ENCODE results near the gene HPSE2.

The HPSE2 gene

GRCh38 chr10:98453729-98454128 is 781.9 kb downstream of the HPSE2 start:
- Mint-ChIP-seq H3K36me3 (ENCODE audit: low read depth) (no peaks in the 10 kb centered on the region), H3K9me3 (no peaks in the 10 kb centered on the region), H3K27me3 (ENCODE audit: low read depth) (peaks cover 39% of the 10 kb centered on the region), H3K4me3 (no peak overlapping the region), H3K27ac (no peak overlapping the region), H3K4me1 (ENCODE audit: low read depth) (no peaks in the 10 kb centered on the region)

DNA sequence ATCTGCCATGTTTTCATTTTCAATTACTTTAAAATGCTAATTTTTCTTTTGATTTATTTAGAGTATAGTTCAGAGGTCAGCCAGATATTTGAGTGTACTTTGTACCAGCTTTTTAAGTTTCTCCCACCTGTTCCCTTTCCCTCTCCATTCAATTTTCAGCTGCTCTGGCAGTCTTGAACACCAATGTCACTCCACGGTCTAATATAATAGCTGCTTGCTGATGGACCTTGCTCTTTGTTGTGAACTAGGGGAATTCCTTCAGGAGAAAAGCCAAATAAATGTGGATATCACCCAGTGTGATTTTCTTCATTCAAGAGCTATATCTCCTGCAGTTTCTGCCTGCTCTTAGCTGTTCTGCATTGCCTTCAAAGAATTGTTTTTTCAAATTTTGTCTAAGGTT is 785.0 kb downstream of the HPSE2 start:
- H3K4me1 Mint-ChIP-seq (ENCODE audit: low read depth): peaks cover 4% of the 10 kb centered on the region
- H3K4me3 Mint-ChIP-seq: no peak overlapping the region
- H3K27ac Mint-ChIP-seq: no peak overlapping the region
- no peaks in the 10 kb centered on the region for H3K9me3 Mint-ChIP-seq
- H3K27me3 Mint-ChIP-seq (ENCODE audit: low read depth): peaks cover 35% of the 10 kb centered on the region
- no peaks in the 10 kb centered on the region for H3K36me3 Mint-ChIP-seq (ENCODE audit: low read depth)

- Mint-ChIP-seq H3K27me3 (ENCODE audit: low read depth) (peaks cover 35% of the 10 kb centered on the region), H3K4me3 (no peak overlapping the region), H3K9me3 (no peaks in the 10 kb centered on the region), H3K4me1 (ENCODE audit: low read depth) (peaks cover 11% of the 10 kb centered on the region), H3K27ac (no peak overlapping the region), H3K36me3 (ENCODE audit: low read depth) (peaks cover 6% of the 10 kb centered on the region)
Measured at GRCh38 chr10:98449287-98449686, 786.4 kb downstream of the HPSE2 start.

GRCh38 chr10:98446661-98447221 is 788.9 kb downstream of the HPSE2 start, which contains the start of gene HPS1:
Gene HPS1 (minus strand): TSS chr10:98446935. CDS start chr10:98443240, 3,695 bp downstream.
- Mint-ChIP-seq H3K27me3 (ENCODE audit: low read depth) (peaks cover 23% of the 10 kb centered on the region), H3K9me3 (no peaks in the 10 kb centered on the region), H3K27ac (peak within 1 kb of the TSS; percentile 84), H3K36me3 (ENCODE audit: low read depth) (peaks cover 23% of the 10 kb centered on the region), H3K4me1 (ENCODE audit: low read depth) (peaks cover 21% of the 10 kb centered on the region), H3K4me3 (peak within 1 kb of the TSS; percentile 90)

- H3K27me3 Mint-ChIP-seq (ENCODE audit: low read depth): peaks cover 21% of the 10 kb centered on the region
- peaks cover 23% of the 10 kb centered on the region for H3K4me1 Mint-ChIP-seq (ENCODE audit: low read depth)
- H3K9me3 Mint-ChIP-seq: no peaks in the 10 kb centered on the region
- H3K36me3 Mint-ChIP-seq (ENCODE audit: low read depth): peaks cover 27% of the 10 kb centered on the region
- peak overlapping the region; percentile 90 for H3K4me3 Mint-ChIP-seq
- H3K27ac Mint-ChIP-seq: peak overlapping the region; percentile 83
Measured at GRCh38 chr10:98446151-98446660, 789.4 kb downstream of the HPSE2 start.

DNA sequence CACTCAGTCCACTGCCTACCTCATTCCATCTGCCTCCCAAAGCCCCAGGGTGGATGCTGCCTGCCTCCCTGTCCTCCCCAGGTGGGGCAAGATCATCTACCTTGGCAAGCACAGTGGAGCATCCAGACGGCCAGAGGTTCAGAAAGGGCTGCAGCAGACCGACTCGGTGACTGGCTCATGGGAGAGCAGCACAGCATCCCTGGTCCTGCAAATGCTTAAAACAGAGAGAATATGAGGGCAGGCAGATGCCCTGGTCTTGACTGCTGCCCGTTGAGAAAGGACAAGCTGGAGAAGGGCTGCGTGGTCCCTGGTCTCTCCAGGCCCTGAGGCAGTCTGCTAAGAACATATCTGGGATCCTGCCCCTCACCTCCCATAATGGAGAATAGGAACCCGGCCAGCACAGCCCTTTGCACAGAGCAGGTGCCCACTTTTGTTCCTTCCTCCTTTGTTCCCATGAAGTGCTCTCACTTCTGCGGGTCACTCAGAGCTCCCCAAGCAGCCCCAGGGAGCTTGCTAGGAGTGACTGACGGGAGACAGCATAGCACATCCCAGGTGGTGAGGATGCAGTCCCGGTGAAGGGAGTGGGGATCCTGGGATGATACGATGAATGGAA is 790.3 kb downstream of the HPSE2 start:
- Mint-ChIP-seq H3K4me3 (peak overlapping the region; percentile 90), H3K4me1 (ENCODE audit: low read depth) (peaks cover 25% of the 10 kb centered on the region), H3K36me3 (ENCODE audit: low read depth) (peaks cover 32% of the 10 kb centered on the region), H3K27me3 (ENCODE audit: low read depth) (peaks cover 12% of the 10 kb centered on the region), H3K27ac (no peak overlapping the region), H3K9me3 (no peaks in the 10 kb centered on the region)

GRCh38 chr10:98444314-98445006 is 791.2 kb downstream of the HPSE2 start:
- H3K27ac Mint-ChIP-seq: peak overlapping the region; percentile 70
- H3K9me3 Mint-ChIP-seq: peaks cover 2% of the 10 kb centered on the region
- peaks cover 7% of the 10 kb centered on the region for H3K27me3 Mint-ChIP-seq (ENCODE audit: low read depth)
- peaks cover 25% of the 10 kb centered on the region for H3K4me1 Mint-ChIP-seq (ENCODE audit: low read depth)
- H3K36me3 Mint-ChIP-seq (ENCODE audit: low read depth): peaks cover 37% of the 10 kb centered on the region
- H3K4me3 Mint-ChIP-seq: peak overlapping the region; percentile 58

DNA sequence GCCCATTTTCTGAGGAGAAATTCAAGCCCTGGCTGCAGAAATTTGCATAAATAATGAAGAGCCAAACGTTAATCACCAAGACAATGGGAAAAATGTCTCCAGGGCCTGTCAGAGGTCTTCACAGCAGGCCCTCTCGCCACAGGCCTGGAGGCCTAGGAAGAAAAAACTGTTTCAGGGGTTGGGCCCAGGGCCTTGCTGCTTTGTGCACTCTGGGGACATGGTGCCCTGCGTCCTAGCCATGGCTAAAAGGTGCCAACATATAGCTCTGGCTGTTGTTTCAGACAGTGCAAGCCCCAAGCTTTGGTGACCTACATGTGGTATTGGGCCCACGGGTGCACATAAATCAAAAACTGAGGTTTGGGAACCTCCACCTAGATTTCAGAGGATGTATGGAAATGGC is 796.9 kb downstream of the HPSE2 start:
- Mint-ChIP-seq H3K36me3 (ENCODE audit: low read depth) (peaks cover 59% of the 10 kb centered on the region), H3K4me1 (ENCODE audit: low read depth) (peaks cover 13% of the 10 kb centered on the region), H3K4me3 (no peak overlapping the region), H3K9me3 (peaks cover 2% of the 10 kb centered on the region), H3K27me3 (ENCODE audit: low read depth) (no peaks in the 10 kb centered on the region), H3K27ac (no peak overlapping the region)

DNA sequence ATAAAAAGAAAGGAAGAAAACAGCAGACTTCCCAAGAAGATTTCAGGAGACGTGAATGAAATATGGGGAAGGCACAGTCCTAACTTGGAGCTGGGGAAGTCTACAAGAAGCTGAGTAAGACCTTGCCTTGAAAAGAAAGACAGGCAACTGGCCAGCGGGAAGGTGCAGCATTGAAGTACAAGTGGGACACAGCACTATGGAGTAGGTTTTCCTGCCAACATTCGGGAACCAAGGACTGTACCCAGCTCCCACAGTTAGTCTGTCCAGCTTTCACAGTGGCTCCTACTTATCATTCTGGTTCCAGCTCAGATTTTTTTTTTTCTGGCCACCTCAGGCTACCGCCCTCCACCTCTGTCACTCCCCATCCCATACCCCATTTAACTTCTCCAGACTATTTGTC is 798.9 kb downstream of the HPSE2 start:
- Mint-ChIP-seq H3K27me3 (ENCODE audit: low read depth) (no peaks in the 10 kb centered on the region), H3K36me3 (ENCODE audit: low read depth) (peaks cover 57% of the 10 kb centered on the region), H3K27ac (no peak overlapping the region), H3K4me1 (ENCODE audit: low read depth) (peaks cover 4% of the 10 kb centered on the region), H3K9me3 (peaks cover 12% of the 10 kb centered on the region), H3K4me3 (no peak overlapping the region)

DNA sequence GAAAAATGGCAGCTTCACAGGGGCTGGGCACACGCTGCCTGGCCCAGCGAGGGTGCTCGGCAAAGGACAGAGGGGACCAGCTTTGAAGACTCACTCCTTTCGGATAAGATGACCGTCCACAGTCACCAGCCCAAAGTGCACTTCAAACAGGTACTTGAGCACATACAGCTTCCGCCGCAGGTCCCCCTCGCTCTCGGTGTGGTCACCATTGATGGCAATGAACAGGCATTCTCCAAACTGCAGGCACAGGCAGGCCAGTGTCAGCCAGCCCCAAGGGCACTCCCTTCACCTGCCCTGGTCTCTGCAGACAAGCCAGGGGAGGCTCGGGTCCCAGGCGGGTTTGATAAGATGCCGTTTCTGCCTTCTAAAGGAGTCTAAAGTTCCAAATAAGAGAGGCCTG is 800.5 kb downstream of the HPSE2 start:
- Mint-ChIP-seq H3K27ac (no peak overlapping the region), H3K36me3 (ENCODE audit: low read depth) (peaks cover 59% of the 10 kb centered on the region), H3K27me3 (ENCODE audit: low read depth) (no peaks in the 10 kb centered on the region)

DNA sequence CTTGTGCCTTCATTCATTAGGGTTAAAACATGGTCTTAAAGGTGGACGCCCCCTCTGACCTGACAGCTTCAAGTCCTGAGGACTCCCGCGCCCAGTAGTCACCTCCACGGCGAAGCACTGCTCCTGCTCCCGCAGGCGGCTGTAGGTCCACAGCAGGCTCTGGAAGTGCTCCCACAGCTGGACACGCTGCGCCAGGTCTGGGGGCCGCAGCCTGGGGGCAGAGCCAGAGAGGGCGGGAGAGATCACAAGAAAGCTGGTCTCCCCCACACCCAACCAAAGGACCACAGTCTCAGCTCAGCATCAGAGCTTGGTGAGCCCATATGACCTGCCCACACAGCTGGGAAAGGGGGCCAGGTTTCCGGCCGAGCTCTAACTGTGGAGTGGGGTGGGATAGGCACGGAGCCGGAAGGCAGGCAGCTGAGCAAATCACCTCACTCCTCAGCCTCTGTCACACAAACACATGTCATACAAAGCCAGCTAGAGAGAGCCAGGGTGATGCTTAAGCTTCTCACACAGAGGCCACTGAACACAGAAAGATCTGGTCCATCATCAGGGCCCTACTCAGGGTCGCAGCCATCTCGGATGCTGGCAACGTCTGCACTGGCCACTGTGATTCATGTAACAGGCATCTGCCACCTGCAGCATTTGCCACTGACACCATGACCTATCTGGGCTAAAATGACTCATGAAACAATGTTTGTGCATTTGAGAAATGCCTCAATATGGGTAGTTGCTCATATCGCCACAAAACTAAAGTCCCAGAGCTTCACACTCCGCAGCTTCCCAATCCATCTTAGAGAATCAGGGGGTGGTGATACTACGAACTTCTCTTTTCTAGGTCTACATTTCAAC is 801.5 kb downstream of the HPSE2 start:
- H3K27me3 Mint-ChIP-seq (ENCODE audit: low read depth): no peaks in the 10 kb centered on the region
- H3K4me1 Mint-ChIP-seq (ENCODE audit: low read depth): no peaks in the 10 kb centered on the region
- peaks cover 50% of the 10 kb centered on the region for H3K36me3 Mint-ChIP-seq (ENCODE audit: low read depth)
- no peak overlapping the region for H3K4me3 Mint-ChIP-seq
- peaks cover 9% of the 10 kb centered on the region for H3K9me3 Mint-ChIP-seq
- H3K27ac Mint-ChIP-seq: no peak overlapping the region

More for the DNA sequence above, 800.5 kb downstream of the HPSE2 start:
- Mint-ChIP-seq H3K4me3 (no peak overlapping the region), H3K4me1 (ENCODE audit: low read depth) (no peaks in the 10 kb centered on the region), H3K9me3 (peaks cover 12% of the 10 kb centered on the region)

DNA sequence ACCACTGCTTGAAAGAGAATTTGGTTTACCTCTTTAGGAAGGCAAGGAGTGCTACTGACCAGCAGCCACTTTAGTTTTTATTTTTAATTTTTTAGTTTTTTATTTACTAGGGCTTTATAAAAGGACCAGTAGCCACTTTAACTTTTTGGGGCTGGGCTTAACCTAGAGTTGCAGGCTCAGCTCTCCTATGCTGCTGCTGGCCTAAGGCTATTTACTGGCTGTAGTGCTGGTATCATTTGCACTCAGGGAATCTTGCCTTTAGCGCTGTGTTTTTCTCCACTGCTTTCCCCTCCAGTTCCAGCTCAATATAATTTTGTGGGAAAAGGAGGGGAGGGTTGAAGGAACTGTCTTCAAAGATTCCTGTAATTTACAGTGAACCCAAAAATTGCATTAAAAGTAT is 802.3 kb downstream of the HPSE2 start:
- Mint-ChIP-seq H3K36me3 (ENCODE audit: low read depth) (peaks cover 45% of the 10 kb centered on the region), H3K27ac (no peak overlapping the region), H3K9me3 (peaks cover 9% of the 10 kb centered on the region), H3K27me3 (ENCODE audit: low read depth) (no peaks in the 10 kb centered on the region), H3K4me1 (ENCODE audit: low read depth) (no peaks in the 10 kb centered on the region), H3K4me3 (no peak overlapping the region)

- Mint-ChIP-seq H3K4me1 (ENCODE audit: low read depth) (no peaks in the 10 kb centered on the region), H3K27me3 (ENCODE audit: low read depth) (no peaks in the 10 kb centered on the region), H3K27ac (no peak overlapping the region), H3K36me3 (ENCODE audit: low read depth) (peaks cover 39% of the 10 kb centered on the region), H3K4me3 (no peak overlapping the region), H3K9me3 (peaks cover 9% of the 10 kb centered on the region)
Measured at GRCh38 chr10:98432330-98432729, 803.3 kb downstream of the HPSE2 start.

DNA sequence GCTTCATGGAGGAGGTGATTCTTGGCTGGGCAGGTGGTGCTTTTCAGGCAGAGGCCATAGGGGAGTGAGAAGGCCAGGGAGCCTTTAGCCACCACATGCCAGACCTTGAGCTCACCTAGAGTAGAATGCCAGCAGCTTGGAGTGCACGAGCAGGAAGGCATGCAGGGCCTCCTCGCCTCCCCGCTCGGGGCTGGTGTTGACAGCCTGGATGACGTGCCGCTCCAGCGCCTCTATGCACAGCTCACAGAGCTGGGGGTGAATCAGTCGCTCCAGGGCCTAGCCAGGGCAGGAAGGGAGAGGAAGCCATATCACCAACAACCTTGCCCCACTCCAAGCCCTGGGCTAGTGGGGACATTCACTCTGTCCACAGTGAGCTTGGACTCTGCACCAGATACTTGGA is 804.6 kb downstream of the HPSE2 start:
- Mint-ChIP-seq H3K9me3 (peaks cover 9% of the 10 kb centered on the region), H3K27ac (no peak overlapping the region), H3K4me3 (no peak overlapping the region), H3K27me3 (ENCODE audit: low read depth) (no peaks in the 10 kb centered on the region), H3K36me3 (ENCODE audit: low read depth) (peaks cover 40% of the 10 kb centered on the region), H3K4me1 (ENCODE audit: low read depth) (no peaks in the 10 kb centered on the region)

Data from T-helper 1 cell treated with Interleukin-12 subunit alpha and Interleukin-12 subunit beta and Interleukin-4 antibody, amounts not matched to agents 30 μg/mL and 1 μg/mL, for 36 hours (primary cell).